SK-N-SH (cell line): ENCODE data around the gene KRT16.

Experiments used
- CTCF ChIP-seq: fragments of 200-600 bp; sonication (generic); IDR thresholded peaks from 2 replicates; pipeline ENCODE4 v1.6.1; 2017; ENCODE audit warnings: antibody characterized with exemption, mild to moderate bottlenecking, moderate library complexity
- GABPA ChIP-seq: IDR thresholded peaks from 2 replicates; pipeline ENCODE4 v1.4.0; 2012; ENCODE audit warnings: low read depth, mild to moderate bottlenecking
- NFIC ChIP-seq: IDR thresholded peaks from 2 replicates; pipeline ENCODE4 v1.4.0; 2012; ENCODE audit warnings: borderline replicate concordance
- POLR2AphosphoS5 ChIP-seq: IDR thresholded peaks from 2 replicates; pipeline ENCODE4 v1.6.1; 2012; ENCODE audit warnings: low read depth, low read length
- REST ChIP-seq: IDR thresholded peaks from 2 replicates; pipeline ENCODE4 v1.6.1; 2012; ENCODE audit warnings: mild to moderate bottlenecking, low read depth, low read length, moderate library complexity
- RFX5 ChIP-seq: IDR thresholded peaks from 2 replicates; pipeline ENCODE4 v1.6.1; 2012; ENCODE audit warnings: mild to moderate bottlenecking, improper control_type of control experiment, low read length
- SIN3A ChIP-seq: IDR thresholded peaks from 2 replicates; pipeline ENCODE4 v1.6.1; 2012; ENCODE audit warnings: low read depth, mild to moderate bottlenecking, low read length, moderate library complexity, borderline replicate concordance
- TAF1 ChIP-seq: IDR thresholded peaks from 2 replicates; pipeline ENCODE4 v1.6.1; 2012; ENCODE audit warnings: low read depth, mild to moderate bottlenecking, low read length, moderate library complexity, borderline replicate concordance
- USF2 ChIP-seq: fragments of 150-350 bp; IDR thresholded peaks from 2 replicates; pipeline ENCODE4 v1.6.1; 2017; ENCODE audit warnings: antibody characterized with exemption, low read length, low read depth, borderline replicate concordance

GRCh38 chr17:41615454-41615853 lies 2.9 kb upstream of the KRT16 start:
- TF ChIP-seq CTCF (no peak), USF2 (no peak), NFIC (no peak), RFX5 (no peak), TAF1 (no peak), POLR2AphosphoS5 (no peak), GABPA (no peak), REST (no peak), SIN3A (no peak)
